Stimulated activated CD8-positive, alpha-beta memory T cell treated with anti-CD3 and anti-CD28 coated beads, Interleukin-12 subunit alpha, Interleukin-12 subunit beta, amount 100 ng/mL, for 4 hours (primary cell): ENCODE data around the gene CLPTM1L.
"Not testable (repeated sequence)": the region's sequence is repeated elsewhere in the genome, so short reads cannot be mapped to it uniquely, and the experiment has no call there.

Experiments used
- DNase-seq: peaks from one replicate; pipeline ENCODE4 v3.0.0-alpha.2; 2020; ENCODE audit warnings: low read depth

CLPTM1L gene

DNA sequence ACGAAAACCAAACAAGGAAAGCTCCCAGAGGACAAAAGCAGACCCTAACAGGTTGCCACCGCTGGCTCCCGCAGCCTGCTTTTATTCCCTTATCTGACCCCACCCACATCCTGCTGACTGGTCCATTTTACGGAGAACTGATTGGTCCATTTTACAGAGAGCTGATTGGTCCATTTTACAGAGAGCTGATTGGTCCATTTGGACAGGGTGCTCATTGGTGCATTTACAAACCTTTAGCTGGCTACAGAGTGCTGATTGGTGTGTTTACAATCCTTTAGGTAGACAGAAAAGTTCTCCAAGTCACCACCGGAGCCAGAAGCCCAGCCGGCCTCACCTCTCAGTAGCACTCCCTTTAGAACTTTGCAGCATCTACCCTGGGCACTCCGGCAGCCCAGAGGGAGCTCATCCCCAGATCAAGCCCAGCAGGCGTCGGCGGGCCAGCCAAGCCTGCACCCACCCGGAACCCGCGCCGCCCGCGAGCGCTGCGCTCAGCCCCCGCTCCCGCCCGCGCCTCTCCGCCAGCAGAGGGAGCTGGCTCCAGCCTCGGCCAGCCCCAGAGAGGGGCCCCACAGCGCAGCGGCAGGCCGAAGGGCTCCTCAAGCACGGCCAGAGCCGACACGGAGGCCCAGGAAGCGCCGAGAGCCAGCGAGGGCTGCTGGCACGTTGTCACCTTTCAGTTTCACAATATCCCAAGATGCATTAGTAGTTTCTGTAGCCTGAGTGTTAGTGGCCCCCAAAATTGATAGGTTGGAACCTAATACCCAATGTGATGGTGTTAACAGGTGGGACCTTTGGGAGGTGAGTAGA lies 35.3 kb upstream of the CLPTM1L start:
- DNase-seq: peak; percentile 38

DNA sequence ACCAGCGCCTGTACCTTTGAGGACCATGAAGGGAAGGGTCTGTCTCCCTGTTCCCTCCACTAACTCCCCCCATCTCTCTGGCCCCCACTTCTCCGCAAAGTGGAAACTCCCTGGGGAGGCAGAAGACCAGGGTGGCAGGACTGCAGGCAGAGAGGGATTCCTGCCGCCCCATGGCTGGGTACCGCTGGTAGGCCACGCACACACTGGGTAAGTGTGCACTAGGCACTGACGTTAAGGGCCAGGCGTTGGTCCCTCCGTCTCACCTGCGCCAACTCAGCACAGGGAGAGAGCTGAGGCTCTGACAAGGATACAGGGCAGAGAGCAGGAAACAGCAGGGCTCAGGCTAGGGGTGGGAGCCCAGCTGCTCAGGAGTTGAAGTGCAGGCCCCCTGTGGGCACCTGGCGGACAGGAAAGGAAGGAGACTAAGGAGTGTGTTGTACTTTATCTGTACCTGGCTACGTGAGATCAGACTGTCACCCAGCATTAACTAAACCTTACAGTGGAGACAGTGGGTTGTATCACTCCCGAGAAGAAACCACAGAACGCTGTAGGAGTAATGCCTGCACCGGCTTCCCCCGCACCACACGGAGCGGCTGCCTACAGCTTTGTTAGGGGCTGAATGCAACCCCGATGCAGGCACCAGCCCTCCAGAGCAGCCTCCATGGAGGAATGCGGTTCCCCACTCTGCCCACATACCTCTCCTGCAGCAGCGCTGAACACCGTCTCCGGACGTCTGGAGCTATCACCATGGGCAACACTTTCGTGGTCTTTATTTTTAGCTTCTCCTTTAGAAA lies 34.2 kb upstream of the CLPTM1L start:
- DNase-seq: no peak

DNA sequence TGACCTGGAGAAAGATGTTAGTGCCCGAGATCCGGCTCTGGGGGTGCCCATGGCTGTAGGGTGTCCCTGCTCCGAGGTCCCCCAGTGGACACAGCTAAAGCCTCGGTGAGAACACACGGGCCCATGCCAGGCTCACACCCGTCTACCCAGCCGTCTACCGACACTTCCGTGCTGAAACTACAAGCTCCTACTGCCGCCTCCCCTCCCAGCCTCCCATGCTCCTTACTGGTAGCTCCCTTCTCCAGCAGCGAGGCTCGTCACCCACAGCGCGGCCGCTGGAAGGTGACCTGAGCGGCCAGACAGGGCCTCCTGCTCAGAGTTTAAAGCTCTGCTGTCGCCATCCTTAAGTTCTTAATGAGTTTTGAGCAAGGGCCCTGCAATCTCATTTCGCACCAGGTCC lies 33.2 kb upstream of the CLPTM1L start:
- DNase-seq: no peak

DNA sequence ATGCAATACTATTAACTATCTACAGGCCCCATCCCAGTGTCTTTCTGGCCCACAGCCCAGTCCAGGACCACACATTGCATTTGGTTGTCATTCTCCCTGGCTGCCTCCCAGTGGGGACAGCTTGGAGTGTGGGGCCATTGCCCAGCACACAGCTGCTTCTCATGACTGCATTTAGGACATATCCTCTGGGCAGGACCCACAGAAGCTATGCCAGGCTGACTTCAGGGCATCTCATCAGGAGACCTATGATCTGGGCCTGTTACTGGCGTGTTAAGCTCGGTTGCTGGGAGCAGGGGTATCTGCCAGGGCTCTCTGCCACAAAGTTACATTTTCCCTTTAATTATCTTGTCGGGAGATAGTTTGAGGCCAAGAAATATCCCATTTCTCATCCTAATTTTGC lies 32.1 kb upstream of the CLPTM1L start:
- no peak for DNase-seq

DNA sequence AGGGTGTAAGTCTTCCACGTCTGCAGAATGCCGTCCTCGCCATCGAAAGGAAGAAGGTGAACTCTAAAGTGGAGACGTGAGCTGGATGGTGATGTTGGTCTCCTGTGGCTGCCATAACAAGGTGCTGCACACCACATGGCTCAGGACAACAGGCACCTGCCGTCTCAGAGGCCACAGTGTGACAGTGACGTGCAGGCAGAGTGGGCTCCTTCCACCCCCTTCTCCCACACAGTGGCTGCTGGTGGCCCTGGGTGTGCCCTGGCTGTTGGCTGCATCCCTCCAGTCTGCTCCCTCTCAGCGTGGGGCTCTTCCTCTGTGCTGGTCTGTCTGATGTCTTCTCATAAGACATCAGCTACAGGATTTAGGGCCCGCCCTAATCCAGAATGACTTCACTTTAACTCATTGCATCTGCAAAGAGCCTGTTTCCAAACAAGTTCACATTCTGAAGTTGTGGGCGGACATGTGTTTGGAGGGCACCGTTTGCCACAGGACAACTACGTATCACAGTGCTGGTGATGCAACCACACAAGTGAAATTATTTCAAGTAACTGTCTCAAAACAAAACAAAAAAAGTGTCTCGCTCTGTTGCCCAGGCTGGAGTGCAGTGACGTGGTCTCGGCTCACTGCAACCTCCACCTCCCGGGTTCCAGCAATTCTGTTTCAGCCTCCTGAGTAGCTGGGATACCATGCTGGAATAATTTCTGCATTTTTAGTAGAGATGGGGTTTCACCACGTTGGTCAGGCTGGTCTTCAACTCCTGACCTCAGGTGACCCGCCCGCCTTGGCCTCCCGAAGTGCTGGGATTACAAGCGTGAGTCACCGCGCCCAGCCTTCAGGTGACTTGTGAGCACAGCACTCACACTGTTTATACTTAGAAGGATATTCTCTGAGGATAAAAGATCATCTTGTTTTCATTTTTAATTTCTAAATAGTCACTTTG lies 31.2 kb upstream of the CLPTM1L start:
- no peak for DNase-seq

DNA sequence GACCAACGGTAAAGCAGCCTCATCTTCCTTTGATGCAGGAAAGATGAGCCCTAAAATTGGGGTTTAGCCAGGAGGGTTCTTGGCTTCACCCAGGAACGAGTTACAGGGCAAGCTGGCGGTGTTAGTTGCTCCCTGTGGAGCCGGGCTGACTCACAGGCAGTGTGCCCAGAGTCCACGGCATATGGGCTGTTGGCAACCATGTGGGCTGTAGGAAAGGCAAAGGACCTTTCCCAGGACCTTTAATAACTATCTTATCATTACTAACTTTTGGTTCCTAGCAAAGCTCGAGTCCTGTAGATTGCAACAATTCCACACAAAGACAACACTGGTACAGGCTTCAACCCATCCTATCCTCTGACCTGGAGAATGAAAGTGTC lies 29.8 kb upstream of the CLPTM1L start:
- no peak for DNase-seq

DNA sequence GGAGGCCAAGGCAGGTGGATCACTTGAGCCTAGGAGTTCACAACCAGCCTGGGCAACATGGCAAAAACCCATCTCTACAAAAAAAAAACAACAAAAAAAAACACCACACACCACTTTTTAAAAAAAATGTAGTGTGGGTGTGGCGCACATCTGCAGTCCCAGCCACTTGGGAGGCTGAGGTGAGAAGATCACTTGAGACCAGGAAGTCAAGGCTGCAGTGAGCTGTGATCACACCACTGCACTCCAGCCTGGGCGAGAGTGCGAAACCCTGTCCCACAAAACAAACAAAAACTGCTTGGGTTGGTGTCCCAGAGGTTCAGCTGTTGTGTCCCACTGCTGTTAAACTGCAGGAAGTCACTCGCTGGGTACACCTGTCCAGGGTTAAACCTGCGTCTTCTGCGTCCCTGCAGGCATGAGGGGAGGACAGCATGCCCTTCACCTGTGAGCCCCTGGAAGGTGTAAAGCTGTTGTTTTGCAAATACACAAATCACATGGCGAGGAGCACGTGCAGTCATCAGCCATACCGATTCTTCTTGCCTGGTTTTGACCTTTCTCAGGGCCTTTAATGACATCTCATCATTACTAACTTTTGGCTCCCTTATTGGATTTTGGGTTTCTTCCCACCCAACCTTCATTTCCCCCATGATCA lies 29.3 kb upstream of the CLPTM1L start:
- DNase-seq: no peak

DNA sequence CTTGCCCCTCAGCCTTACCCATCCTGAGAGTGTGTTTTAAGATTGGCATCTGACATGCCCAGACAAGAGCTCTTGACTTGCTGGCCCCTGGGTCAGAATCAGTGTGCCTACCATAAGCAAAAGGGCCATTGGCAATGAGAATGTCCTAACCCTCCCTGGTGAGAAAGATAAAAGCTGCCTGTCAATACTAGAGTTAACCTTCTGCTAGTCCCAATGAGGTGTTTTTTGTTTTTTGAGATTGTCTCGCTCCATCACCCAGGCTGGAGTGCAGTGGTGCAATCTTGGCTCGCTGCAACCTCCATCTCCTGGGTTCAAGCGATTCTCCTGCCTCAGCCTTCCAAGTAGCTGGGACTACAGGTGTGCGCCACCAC lies 27.1 kb upstream of the CLPTM1L start:
- not testable (repeated sequence) for DNase-seq

DNA sequence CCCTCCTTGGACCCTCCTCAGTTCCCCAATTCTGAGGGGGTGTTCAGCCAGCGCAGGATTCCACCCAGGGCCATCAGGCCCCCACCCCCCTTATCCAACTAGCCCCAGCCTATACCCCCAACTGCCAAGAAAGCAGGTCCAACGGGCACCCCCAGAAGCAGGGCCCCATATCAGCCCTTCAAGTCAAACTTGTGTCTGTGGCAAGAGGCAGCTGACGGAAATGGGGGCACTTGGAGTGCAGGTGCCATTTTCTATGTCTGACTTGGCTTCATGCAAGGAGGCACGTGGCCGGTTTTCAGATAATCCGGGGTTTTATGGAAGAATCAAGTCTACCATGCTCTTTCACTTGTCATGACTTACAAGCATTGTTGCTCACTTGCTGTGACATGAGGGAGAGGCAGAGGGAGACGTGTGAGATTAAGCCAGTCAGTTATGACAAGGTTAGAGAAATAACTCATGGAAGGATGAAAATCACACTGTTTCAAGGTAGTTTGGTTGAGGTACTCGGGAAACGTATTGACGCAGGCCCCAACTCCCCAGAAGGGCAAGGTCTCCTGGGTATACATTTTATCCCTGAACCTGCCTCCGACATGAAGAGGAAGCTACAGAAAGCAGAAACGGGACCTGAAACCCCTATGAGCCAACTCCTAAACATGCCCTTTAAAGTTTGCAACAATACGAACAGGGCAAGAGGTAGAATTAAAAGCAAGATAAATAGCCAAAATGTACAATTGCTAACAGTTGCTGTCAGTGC lies 26.5 kb upstream of the CLPTM1L start:
- no peak for DNase-seq

DNA sequence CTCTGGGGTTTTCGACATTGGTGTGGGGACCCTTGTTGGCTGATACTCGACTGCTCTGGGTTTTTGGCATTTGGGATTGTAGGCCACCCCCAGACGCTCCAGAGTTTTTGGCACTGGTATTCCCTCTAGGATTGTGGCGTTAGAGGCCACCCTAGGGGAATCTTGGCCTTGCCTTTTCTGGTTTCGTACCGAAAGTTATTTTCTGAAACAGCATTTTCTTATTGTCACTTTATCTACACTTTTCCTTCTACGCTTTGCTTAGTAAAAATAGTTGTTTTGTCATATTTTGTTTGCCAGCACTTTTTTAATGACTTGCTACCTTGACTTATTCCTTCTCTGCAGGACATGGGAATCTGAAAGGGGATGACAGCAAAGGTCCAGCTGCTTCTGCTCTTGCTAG lies 25.1 kb upstream of the CLPTM1L start:
- DNase-seq: no peak

DNA sequence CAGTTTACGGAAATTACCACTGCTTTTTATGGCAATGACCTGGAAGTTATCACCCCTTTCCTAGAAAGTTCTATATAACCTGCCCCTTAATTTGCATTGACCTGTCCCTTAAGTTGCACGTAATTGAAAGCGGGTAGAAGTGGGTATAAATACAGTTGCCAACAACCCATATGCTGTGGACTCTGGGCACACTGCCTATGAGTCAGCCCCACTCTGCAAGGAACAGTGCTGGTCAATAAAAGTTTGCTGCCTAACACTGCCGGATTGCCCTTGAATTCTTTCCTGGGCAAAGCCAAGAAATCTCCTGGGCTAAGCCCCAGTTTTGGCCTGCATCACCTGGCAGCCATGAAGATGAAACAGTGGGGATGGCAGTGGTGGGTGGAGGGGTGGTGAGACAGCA lies 23.9 kb upstream of the CLPTM1L start:
- DNase-seq: no peak

DNA sequence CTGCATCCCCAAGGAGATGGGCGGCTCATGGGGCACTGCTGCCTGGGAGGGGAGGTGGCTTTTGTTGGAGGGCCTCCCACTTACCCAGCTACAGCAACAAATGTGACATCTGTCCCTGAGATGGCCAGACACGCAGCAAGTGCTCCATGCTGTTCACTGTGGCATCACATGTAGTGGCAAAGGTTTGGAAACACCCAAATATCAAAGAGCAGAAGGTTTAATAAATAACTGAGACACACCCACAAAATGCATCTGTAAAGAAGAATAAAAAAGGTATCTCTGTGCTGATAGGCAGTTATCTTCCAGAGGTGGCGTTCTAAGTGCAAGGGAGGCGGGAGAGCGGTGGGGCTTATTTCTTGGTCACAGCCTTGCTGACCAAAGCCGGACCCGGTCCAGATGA lies 23.3 kb upstream of the CLPTM1L start:
- DNase-seq: no peak

DNA sequence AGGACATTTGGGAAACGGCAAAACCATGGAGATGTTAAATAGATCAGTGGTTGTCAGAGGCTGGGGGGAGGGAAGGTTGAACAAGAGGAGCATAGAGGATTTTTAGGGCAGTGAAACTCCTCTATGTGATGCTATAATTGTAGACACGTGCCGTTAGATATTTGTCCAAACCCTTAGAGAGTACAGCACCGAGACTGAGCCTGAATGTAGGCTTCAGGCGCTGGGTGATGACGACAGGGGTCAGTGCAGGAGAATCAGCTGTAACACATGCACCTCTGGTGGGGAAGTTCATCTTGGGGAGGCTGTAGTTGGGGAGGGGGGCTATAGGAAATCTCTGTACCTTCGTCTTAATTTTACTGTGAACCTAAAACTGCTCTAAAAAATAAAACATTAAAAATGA lies 22.2 kb upstream of the CLPTM1L start:
- DNase-seq: no peak

DNA sequence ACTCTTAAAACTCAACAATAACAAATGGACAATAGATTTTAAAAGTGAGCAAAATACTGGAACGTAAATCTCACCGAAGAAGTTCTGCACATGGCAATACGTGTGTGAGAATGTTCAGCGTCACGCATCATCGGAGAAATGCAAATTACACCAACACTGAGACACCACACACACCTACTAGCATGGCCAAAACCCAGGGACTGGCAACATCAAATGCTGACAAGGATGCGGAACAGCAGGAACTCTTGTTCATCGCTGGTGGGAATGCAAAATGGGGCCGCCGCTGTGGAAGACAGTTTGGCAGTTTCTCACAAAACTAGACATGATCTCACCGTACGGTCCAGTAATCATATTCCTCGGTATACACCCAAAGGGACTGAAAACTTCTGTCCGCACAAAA lies 21.6 kb upstream of the CLPTM1L start:
- DNase-seq: no peak

DNA sequence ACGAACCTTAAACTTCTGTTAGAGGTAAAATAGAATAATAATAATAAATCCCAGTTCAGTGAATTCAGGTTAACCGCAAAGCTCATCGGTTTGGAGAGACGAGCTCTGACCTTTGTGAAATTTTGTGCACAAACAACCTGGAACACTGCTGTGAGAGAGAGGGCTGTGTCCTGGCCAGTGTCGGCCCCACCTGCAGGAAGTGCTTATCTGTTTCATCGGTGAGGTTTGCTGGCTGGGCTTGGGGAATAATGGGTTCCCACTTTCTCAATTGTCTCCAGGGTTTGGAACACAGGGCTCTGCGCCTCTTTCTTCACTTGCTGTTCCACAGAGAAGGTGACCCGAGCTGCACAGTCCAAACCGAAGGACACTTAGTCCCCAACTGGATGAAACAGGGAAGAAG lies 19.3 kb upstream of the CLPTM1L start:
- no peak for DNase-seq

DNA sequence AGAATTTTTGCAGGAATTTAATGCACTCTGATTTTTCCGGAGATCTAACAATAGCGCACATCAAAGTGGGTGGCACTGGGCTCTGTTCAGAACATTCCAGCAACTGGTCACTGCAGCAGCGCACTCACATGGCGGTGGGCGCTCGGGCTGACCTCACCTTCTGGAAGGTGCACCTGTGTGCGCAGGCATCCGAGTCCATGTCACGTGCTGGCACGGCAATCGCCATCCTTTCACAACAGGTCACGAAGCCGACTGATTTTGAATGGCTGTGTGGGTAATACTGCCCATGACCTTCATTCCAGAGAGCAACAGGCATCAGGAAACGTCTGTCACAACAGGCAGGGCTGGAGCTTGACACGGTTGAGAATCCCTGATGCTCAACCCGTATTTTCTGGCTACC lies 18.7 kb upstream of the CLPTM1L start:
- no peak for DNase-seq

DNA sequence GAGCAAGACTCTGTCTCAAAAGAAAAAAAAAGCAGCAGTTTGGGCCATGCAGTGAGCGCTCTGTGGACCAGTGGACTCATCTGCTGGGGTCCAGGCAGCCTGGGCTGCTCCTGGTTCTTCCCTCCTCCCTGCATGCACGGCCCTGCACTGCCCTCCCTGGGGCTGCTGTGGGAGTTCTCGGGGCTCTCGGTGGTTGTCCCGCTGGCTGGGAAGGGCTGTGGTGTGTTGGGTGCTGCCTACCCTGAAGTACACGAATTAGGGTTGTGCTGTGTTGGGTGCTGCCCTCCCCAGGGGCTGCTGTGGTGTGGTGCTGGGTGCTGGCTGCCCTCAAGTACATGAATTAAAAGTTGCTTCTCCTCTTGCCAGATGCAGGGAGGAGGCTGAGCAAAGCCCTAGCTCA lies 18.3 kb upstream of the CLPTM1L start:
- DNase-seq: no peak

DNA sequence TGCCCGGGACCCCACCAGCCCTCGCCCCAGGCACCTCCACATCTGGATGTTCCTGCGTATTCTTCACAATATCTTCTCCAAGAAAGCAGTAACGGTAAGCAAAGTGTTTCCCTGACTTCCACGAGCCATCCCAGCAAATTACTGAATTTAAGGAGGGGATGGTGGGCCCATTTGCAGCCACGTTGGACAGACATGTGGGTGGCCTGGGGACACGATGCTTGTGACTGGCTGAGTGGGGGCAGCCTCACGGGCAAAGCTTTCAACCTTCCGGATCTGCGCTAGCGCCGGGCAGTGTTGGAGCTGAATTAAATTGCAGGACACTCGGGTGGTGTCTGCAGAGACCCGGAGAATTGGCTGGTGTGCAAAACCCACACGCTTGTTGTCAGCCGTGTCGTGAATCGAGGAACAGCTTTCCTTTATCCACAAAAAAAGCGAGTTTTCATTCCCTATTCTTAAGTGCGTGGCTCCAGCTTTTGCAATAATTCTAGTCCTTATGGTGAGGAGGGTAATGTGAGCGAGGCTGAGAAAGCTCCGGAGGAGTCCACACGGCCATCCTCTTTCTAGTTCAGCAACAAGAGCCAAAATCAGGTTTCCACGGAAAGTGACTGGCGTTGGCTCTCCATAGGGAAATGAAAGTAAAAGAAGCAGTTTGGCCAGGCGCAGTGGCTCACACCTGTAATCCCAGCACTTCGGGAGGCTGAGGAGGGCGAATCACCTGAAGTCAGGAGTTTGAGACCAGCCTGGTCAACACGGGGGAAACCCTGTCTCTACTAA lies 17.5 kb upstream of the CLPTM1L start:
- no peak for DNase-seq

DNA sequence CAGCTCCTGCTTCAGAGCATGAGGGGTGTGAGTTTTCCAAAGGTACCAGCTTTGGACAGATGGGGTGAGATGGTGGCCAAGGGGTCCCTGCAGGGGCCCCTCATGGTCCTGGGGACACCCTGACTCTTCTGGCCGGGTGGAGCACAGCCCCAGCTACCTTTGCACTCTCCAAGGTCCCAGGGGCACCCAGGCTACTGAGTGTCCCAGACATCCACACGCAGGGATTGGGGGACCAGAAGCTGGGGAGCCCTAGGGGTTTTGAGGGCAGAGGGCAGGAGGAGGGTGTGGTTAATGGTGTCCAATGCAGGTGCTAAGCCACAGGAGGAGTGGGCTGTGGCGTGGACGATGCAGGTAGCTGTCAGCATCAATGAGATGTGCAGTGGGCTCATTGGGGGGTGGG lies 16.0 kb upstream of the CLPTM1L start:
- no peak for DNase-seq

DNA sequence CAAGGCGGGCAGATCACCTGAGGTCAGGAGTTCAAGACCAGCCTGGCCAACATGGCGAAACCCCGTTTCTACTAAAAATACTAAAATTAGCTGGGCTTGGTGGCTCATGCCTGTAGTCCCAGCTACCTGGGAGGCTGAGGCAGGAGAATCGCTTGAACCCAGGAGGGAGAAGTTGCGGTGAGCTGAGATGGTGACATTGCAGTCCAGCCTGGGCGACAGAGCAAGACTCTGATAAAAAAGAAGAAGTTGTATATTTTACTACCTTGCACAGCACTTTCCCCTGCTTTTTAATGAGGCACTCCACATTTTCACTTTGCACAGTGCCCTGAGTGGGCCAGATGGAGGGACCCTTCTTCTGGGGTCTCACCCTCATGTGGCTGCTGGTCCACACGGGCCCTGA lies 15.5 kb upstream of the CLPTM1L start:
- not testable (repeated sequence) for DNase-seq

DNA sequence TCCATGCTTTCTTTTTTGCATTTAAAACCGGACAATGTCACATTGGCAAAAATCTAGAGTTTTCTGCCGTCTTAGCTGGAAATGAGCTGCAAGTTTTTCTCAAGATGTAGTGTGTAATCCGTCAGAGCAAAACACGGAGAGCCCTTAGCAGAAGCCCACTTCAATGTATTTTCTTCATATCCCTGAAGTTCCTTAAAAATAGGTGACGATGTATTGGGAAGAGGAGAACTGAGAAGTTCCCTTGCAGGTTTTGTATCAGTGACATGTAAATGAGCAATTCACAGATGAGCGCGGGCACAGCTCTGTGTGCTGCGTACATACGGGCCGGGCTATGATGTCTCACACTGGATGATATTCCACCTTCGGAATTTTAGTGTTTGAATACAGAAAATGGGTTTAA lies 14.8 kb upstream of the CLPTM1L start:
- no peak for DNase-seq
